ENCODE measurements around the gene TMEM80.

TMEM80 gene

GRCh38 chr11:702462-703461, 7.1 kb downstream of the TMEM80 start:
- Histone ChIP-seq H3K27me3 (ENCODE audit: control insufficient read depth, insufficient read depth, low read length) (no peaks in the 10 kb centered on the region), H3K36me3 (ENCODE audit: control insufficient read depth, insufficient read depth, low read length) (no peaks in the 10 kb centered on the region), H3K79me2 (no peaks in the 10 kb centered on the region), H3K4me1 (no peaks in the 10 kb centered on the region), H2AFZ (no peak overlapping the region), H3K4me2 (ENCODE audit: low read length) (no peak overlapping the region), H3K9me3 (ENCODE audit: control insufficient read depth, low read length) (no peaks in the 10 kb centered on the region), H3K27ac (no peak overlapping the region), H3K9ac (no peak overlapping the region), H3K4me3 (ENCODE audit: low read depth, low read length) (no peak overlapping the region)
- TF ChIP-seq, protein P1, sequence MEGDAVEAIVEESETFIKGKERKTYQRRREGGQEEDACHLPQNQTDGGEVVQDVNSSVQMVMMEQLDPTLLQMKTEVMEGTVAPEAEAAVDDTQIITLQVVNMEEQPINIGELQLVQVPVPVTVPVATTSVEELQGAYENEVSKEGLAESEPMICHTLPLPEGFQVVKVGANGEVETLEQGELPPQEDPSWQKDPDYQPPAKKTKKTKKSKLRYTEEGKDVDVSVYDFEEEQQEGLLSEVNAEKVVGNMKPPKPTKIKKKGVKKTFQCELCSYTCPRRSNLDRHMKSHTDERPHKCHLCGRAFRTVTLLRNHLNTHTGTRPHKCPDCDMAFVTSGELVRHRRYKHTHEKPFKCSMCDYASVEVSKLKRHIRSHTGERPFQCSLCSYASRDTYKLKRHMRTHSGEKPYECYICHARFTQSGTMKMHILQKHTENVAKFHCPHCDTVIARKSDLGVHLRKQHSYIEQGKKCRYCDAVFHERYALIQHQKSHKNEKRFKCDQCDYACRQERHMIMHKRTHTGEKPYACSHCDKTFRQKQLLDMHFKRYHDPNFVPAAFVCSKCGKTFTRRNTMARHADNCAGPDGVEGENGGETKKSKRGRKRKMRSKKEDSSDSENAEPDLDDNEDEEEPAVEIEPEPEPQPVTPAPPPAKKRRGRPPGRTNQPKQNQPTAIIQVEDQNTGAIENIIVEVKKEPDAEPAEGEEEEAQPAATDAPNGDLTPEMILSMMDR (IDR thresholded peaks at IDR 0.05), result no peak

DNA sequence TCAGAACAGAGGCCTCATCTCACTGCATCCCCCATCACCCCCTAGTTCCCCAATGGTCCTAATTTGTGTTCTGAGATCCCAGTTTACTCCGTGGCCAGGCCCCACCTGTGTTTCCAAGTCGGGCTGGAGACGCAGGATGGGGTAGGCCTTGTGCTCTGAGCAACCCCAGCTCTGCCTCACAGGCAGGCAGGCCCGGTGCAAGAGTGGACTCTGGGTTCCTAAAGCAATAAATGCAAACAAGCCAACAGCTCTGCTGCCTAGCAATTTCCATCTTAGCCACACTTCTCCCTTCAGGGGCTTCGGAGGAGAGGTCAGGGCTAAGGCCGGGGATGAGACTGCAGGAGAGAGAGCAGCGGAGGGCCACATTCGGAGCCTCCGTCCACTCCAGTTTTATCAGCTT, 7.9 kb downstream of the TMEM80 start:
- H3K4me3 ChIP-seq (ENCODE audit: low read depth, low read length), result no peak overlapping the region
- H2AFZ ChIP-seq, result no peak overlapping the region
- H3K27me3 ChIP-seq (ENCODE audit: control insufficient read depth, insufficient read depth, low read length), result no peaks in the 10 kb centered on the region
- H3K27ac ChIP-seq, result no peak overlapping the region
- no peaks in the 10 kb centered on the region for H3K79me2 ChIP-seq
- H3K9ac ChIP-seq, result no peak overlapping the region
- no peaks in the 10 kb centered on the region for H3K4me1 ChIP-seq
- no peaks in the 10 kb centered on the region for H3K9me3 ChIP-seq (ENCODE audit: control insufficient read depth, low read length)
- H3K36me3 ChIP-seq (ENCODE audit: control insufficient read depth, insufficient read depth, low read length), result no peaks in the 10 kb centered on the region
- TF ChIP-seq, protein P1 (IDR thresholded peaks at IDR 0.05), result no peak
- H3K4me2 ChIP-seq (ENCODE audit: low read length), result no peak overlapping the region

DNA sequence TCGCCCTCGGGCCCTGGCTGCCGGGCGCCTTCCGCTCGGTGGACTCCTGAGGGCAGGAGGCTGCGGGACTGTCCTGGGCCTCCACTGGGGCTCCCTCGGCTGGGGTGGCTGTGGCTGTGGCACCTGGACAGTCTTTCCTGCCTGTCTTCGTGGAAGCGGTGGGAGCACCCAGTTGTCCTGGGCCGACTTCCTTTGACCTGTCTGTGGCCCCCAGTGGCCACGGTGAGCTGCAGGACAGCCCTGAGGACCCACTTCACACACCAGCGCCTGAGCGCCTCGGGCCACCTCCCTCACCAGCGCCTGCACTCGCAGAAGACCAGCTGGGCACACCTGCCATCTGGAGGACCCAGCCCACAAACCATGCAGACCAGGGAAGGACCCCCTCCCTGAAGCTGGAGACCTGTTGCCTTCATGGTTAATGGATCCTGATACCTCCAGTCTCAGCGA, 8.6 kb downstream of the TMEM80 start:
- H3K79me2 ChIP-seq, result no peaks in the 10 kb centered on the region
- no peaks in the 10 kb centered on the region for H3K36me3 ChIP-seq (ENCODE audit: control insufficient read depth, insufficient read depth, low read length)
- H3K9me3 ChIP-seq (ENCODE audit: control insufficient read depth, low read length), result no peaks in the 10 kb centered on the region
- no peak overlapping the region for H3K9ac ChIP-seq
- H2AFZ ChIP-seq, result no peak overlapping the region
- H3K27me3 ChIP-seq (ENCODE audit: control insufficient read depth, insufficient read depth, low read length), result no peaks in the 10 kb centered on the region
- H3K4me2 ChIP-seq (ENCODE audit: low read length), result no peak overlapping the region
- TF ChIP-seq, protein P1 (IDR thresholded peaks at IDR 0.05), result no peak
- no peak overlapping the region for H3K27ac ChIP-seq
- no peaks in the 10 kb centered on the region for H3K4me1 ChIP-seq
- no peak overlapping the region for H3K4me3 ChIP-seq (ENCODE audit: low read depth, low read length)

DNA sequence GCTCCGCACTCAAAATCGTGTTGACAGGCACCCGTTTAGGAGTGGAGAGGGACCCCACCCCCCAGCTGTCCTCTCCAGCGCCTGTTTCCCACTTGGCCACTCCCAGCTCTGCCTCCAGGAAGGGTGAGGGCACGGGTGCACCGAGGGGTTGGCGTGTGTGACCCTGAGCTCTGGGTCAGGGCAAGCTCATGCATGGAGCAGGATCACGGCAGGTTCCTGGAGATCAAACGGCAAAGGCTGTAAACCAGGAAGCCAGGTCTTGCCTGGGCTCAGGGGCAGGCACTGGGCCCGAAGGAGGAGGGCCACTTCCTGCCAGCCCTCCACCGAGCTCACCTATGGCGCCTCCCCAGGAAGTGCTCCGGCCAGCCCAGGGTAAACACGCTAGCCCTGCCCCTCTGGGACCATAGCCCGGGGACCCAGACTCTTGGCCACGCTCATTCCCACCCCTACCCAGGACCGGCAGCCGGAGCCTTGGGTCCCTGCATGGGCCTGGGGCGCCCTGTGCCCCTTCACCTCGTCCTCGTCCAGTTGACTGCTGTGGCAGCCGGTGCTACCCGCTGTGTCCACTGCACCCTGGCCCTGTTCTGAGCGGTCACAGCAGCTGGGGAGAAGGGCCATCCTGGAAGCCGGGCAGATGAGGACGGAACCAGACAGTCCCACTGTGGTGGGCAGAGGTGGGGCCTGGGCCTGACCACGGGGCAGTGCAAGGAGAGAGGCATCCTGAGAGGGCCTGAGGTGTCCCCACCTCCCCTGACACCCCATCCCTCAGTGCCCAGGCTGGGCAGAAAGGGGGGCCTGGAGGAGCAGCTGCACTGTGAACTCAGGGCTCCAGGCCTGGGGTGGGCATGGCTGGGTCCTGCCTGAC, 9.4 kb downstream of the TMEM80 start:
- no peaks in the 10 kb centered on the region for H3K4me1 ChIP-seq
- TF ChIP-seq, protein P1 (IDR thresholded peaks at IDR 0.05), result no peak
- no peak overlapping the region for H2AFZ ChIP-seq
- H3K79me2 ChIP-seq, result no peaks in the 10 kb centered on the region
- no peak overlapping the region for H3K9ac ChIP-seq
- no peaks in the 10 kb centered on the region for H3K36me3 ChIP-seq (ENCODE audit: control insufficient read depth, insufficient read depth, low read length)
- H3K9me3 ChIP-seq (ENCODE audit: control insufficient read depth, low read length), result no peaks in the 10 kb centered on the region
- no peak overlapping the region for H3K27ac ChIP-seq
- no peaks in the 10 kb centered on the region for H3K27me3 ChIP-seq (ENCODE audit: control insufficient read depth, insufficient read depth, low read length)
- no peak overlapping the region for H3K4me2 ChIP-seq (ENCODE audit: low read length)
- H3K4me3 ChIP-seq (ENCODE audit: low read depth, low read length), result no peak overlapping the region

All from parathyroid adenoma (tissue), 2 donors.